OCI-LY7 (cell line): ENCODE measurements around the gene LCNL1. TPM values are rescaled to one million over a fixed set of nuclear protein-coding genes. Genes with fewer than 3 reads are reported as not detected.
A peak's percentile ranks its signal among the peaks of the same experiment; 100 is the strongest.
"Not testable (repeated sequence)": the region's sequence is repeated elsewhere in the genome, so short reads cannot be mapped to it uniquely, and the experiment has no call there.

Source experiments
- BruUV-seq: library from RNA; stranded (reverse); fragments of 400-500 nt; replicated peaks from 2 replicates; lab custom pipeline; 2021; lab: Mats Ljungman, UMichigan
- CTCF ChIA-PET: fragments of 300-600 bp; sonication (Branson Sonifier 250); formaldehyde crosslinking; loops from one replicate; lab custom pipeline; 2022; ENCODE audit warnings: antibody characterized with exemption; ENCODE audit not compliant: unreplicated experiment; lab: Charles Lee
- POLR2A ChIA-PET: fragments of 300-600 bp; sonication (Branson Sonifier 250); formaldehyde crosslinking; loops from one replicate; lab custom pipeline; 2022; ENCODE audit warnings: antibody characterized with exemption; lab: Charles Lee
- DNase-seq: peaks from one replicate; pipeline ENCODE4 v3.0.0-alpha.2; 2015; ENCODE audit warnings: low spot score
- H2AFZ ChIP-seq: fragments of 200-600 bp; sonication (generic), shearing (Covaris generic); 2 replicates; pipeline ENCODE4 v1.6.1; 2014; ENCODE audit warnings: mild to moderate bottlenecking, antibody characterized with exemption, low read length, moderate library complexity
- H3K27ac ChIP-seq: fragments of 200-600 bp; sonication (generic); 2 replicates; pipeline ENCODE4 v1.5.1; 2014; ENCODE audit warnings: mixed run types, low read depth, mild to moderate bottlenecking, moderate library complexity, low read length, inconsistent platforms; ENCODE audit not compliant: poor library complexity, severe bottlenecking
- H3K36me3 ChIP-seq: fragments of 200-600 bp; sonication (generic); 2 replicates; pipeline ENCODE4 v1.6.1; 2014; ENCODE audit warnings: mild to moderate bottlenecking, antibody characterized with exemption, low read length, moderate library complexity, mixed read lengths; ENCODE audit not compliant: insufficient read depth
- H3K4me1 ChIP-seq: fragments of 200-600 bp; sonication (generic); 2 replicates; pipeline ENCODE4 v1.5.1; 2014; ENCODE audit warnings: mild to moderate bottlenecking, low read length; ENCODE audit not compliant: insufficient read depth, poor library complexity, severe bottlenecking
- H3K4me2 ChIP-seq: fragments of 200-600 bp; sonication (generic); 2 replicates; pipeline ENCODE4 v1.6.1; 2014; ENCODE audit warnings: mild to moderate bottlenecking, low read length
- H3K4me3 ChIP-seq: fragments of 200-600 bp; sonication (generic); 2 replicates; pipeline ENCODE4 v1.5.1; 2014; ENCODE audit warnings: mild to moderate bottlenecking, low read depth, low read length; ENCODE audit not compliant: poor library complexity, severe bottlenecking
- H3K79me2 ChIP-seq: fragments of 200-600 bp; sonication (generic); 2 replicates; pipeline ENCODE4 v1.6.1; 2016; ENCODE audit warnings: low read depth, mild to moderate bottlenecking, low read length, moderate library complexity, mixed read lengths; ENCODE audit not compliant: insufficient read depth
- H3K9me2 ChIP-seq: fragments of 200-600 bp; sonication (generic); 2 replicates; pipeline ENCODE4 v1.6.1; 2016; ENCODE audit warnings: mild to moderate bottlenecking, low read length, mixed read lengths; ENCODE audit not compliant: insufficient read depth
- H3K9me3 ChIP-seq: fragments of 200-600 bp; sonication (generic); 2 replicates; pipeline ENCODE4 v1.6.1; 2014; ENCODE audit warnings: mild to moderate bottlenecking, mixed run types, low read length, mixed read lengths
- H4K20me1 ChIP-seq: fragments of 200-600 bp; sonication (generic); 2 replicates; pipeline ENCODE4 v1.6.1; 2014; ENCODE audit warnings: mild to moderate bottlenecking, antibody characterized with exemption, low read length, moderate library complexity, mixed read lengths; ENCODE audit not compliant: insufficient read depth
- CTCF ChIP-seq: fragments of 200-600 bp; sonication (generic); conservative IDR thresholded peaks from 2 replicates; pipeline ENCODE4 v1.5.1; 2014; ENCODE audit warnings: mild to moderate bottlenecking, antibody characterized with exemption, low read length, moderate library complexity, mixed read lengths
- EZH2phosphoT487 ChIP-seq: fragments of 200-600 bp; sonication (generic); IDR thresholded peaks from 2 replicates; pipeline ENCODE4 v1.6.1; 2018; ENCODE audit warnings: low read depth, borderline replicate concordance, mild to moderate bottlenecking, mixed run types, antibody characterized with exemption, low read length, moderate library complexity, mixed read lengths
- intact Hi-C: fragments of 100-400 bp; cut with micrococcal nuclease; formaldehyde crosslinking; loops from one replicate; pipeline ENCODE4 v1.10.0; 2022; ENCODE audit not compliant: unreplicated experiment
- total RNA-seq, 2 experiments: library from RNA; depleted of rRNA in 1 of 2; stranded (reverse); fragments of >200 nt in 1 of 2; shearing (Covaris generic) in 1 of 2; gene quantifications; 2 replicates each; pipeline ENCODE4 v1.2.3, GENCODE V29; 2014 to 2022

Gene LCNL1
- total RNA-seq, 2 experiments from 2014 or later: not detected

GRCh38 chr9:137031904-137032640 lies 49.3 kb downstream of the LCNL1 start, which contains the start of gene FUT7:
Gene FUT7, minus strand, starts transcription at chr9:137032088. Its CDS starts 97 bp downstream, at chr9:137031991.
- BruUV-seq: no TSS peak
- peak; percentile 51 for DNase-seq
- no peak within 1 kb of the TSS for H3K27ac ChIP-seq
- H4K20me1 ChIP-seq: no peaks in the 10 kb centered on the region
- ChIA-PET POLR2A (interaction anchor here (0.5 kb wide), 1 partner anchor 92 kb away, joined by 3 read pairs; no protein-coding TSS in a partner anchor), CTCF (no interaction called here)
- H3K79me2 ChIP-seq: no peaks in the 10 kb centered on the region
- H3K4me3 ChIP-seq: no peak within 1 kb of the TSS
- no peak within 1 kb of the TSS; the same call in 1 of the 2 replicates for H3K4me2 ChIP-seq
- H3K9me2 ChIP-seq: no peaks in the 10 kb centered on the region
- peaks cover 42% of the 10 kb centered on the region for H3K4me1 ChIP-seq
- TF ChIP-seq CTCF (no peak), EZH2phosphoT487 (no peak)
- intact Hi-C loops: no loop called here
- H2AFZ ChIP-seq: no peak within 1 kb of the TSS
- H3K9me3 ChIP-seq: no peaks in the 10 kb centered on the region
- no peaks in the 10 kb centered on the region for H3K36me3 ChIP-seq

GRCh38 chr9:137032858-137033257 lies 50.1 kb downstream of the LCNL1 start:
- no peaks in the 10 kb centered on the region for H3K36me3 ChIP-seq
- ChIA-PET CTCF (no interaction called here), POLR2A (no interaction called here)
- no peak for TF ChIP-seq CTCF
- no peak for TF ChIP-seq EZH2phosphoT487
- no peak for DNase-seq
- intact Hi-C loops: no loop called here
- H3K4me2 ChIP-seq: no peak overlapping the region
- no peak overlapping the region for H2AFZ ChIP-seq
- H3K79me2 ChIP-seq: no peaks in the 10 kb centered on the region
- H3K9me2 ChIP-seq: no peaks in the 10 kb centered on the region
- no peaks in the 10 kb centered on the region for H3K9me3 ChIP-seq
- no peak overlapping the region for H3K4me3 ChIP-seq
- no peak overlapping the region for H3K27ac ChIP-seq
- H3K4me1 ChIP-seq: peaks cover 42% of the 10 kb centered on the region
- H4K20me1 ChIP-seq: no peaks in the 10 kb centered on the region
- BruUV-seq: no TSS peak

- H2AFZ ChIP-seq, H3K9me2 ChIP-seq, H3K4me3 ChIP-seq, BruUV-seq, H3K79me2 ChIP-seq, H4K20me1 ChIP-seq, H3K36me3 ChIP-seq, CTCF ChIA-PET, H3K4me2 ChIP-seq, H3K27ac ChIP-seq, DNase-seq, H3K9me3 ChIP-seq, intact Hi-C loops, POLR2A ChIA-PET: not testable (repeated sequence)
- H3K4me1 ChIP-seq: peaks cover 41% of the 10 kb centered on the region
These were observed 50.7 kb downstream of the LCNL1 start for GRCh38 chr9:137033481-137033880.
